ENCODE results near the gene THUMPD3.

The THUMPD3 gene

DNA sequence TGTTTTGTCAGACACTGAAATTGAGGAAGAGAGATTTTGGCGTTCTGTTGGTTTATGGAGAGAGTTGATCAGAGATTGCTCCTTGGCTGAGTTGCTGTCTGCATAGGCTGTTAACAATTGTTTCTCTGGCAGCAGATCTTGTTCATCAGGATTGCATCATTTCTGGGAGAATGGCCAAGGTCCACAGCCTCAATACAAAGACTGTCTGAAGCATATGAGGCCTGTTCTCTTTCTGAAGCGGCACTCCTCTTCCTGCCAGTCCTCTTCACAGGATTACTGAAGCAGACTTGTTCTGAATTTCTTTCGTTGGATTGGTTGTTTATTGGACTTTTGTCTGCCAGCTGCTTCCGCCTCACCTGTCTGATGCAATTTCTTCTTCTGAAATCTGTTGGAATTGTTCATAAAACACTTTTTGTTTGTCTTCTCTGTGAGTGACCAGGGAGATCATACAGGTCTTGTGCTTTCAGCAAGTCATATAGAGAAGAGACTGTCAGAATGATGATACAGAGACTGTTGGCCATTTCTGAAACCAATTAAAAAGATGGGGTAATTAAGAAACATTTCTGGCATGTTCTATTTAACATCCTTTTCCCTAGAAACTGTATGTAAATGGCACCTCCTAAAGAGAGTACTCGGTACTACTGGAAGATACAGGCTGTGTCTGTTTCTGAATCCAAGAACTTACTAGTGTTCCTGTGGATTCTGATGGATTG is 60.0 kb downstream of the THUMPD3 start:
- peak; percentile 69 to 83 for DNase-seq

DNA sequence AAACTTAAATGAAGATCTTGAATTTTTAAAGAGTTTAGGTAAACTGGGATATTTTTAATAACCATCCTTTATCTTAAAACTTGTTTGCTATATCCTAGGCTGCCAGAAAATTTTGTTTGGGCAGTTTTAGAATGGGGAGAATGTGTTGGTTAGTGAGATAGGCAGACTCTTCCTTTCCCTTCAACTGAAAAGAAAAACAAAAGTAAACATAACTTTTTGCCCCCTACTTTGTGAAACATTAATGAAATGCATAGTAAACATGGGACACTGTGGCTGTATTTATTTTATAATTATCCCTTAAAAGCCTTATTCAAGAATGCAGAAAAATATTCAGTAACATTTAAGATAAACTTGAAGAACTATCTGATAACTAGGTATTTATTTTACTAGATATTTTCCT is 65.6 kb downstream of the THUMPD3 start:
- DNase-seq: no peak

DNA sequence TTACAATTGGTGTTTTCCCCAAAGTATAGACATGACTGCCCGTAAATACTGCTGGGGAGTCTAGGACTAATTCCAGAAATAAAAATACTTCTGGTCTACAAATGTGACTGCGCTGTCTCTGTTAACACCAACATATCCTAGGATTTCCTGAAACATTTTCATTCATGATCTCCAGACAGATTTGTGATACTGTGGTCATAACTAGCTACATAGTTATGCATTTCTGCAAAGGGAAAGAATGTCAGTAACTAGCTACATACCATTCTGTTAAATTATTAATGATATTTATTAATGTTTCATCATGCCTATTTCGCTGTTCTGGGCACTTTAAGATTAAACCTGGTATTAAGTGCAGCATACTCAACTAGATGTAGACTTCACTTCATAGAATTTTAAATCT is 67.9 kb downstream of the THUMPD3 start:
- no peak for DNase-seq

DNA sequence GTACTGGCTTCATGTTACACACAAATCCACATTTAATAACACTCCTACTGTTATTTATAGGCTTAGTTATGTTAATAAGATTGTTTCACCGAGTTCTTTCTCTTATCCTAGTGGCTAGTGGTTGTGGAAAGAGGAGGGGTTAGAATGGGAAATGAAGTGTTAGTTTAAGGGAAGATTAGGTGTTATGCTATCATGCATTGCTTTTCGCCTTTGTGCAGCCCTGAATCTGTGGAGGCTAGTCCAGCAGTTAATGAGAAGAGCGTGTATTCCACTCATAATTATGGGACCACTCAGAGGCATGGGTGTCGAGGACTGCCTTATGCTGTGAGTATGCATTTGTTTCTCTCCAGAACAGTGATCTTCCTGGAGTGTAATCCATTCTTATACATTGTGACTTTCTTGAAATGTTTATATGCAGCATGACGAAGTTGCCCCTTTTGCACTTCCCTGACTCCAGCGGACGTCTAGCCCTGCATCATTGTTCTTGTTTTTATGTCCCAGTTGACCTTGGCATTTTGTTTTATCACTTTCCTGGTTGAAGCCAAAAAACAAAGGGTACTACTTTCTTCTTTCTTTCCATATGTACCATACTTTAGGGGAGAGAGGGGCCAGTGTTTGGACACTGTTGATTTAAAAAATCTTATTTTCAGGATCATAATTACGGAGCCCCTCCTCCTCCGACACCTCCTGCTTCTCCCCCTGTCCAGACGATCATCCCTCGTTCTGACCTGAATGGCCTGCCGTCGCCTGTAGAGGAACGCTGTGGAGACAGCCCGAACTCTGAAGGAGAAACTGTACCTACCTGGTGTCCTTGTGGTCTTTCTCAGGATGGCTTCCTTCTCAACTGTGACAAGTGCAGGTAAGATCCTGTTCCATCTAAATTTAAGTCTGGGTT is 71.0 kb downstream of the THUMPD3 start:
- DNase-seq: no peak

DNA sequence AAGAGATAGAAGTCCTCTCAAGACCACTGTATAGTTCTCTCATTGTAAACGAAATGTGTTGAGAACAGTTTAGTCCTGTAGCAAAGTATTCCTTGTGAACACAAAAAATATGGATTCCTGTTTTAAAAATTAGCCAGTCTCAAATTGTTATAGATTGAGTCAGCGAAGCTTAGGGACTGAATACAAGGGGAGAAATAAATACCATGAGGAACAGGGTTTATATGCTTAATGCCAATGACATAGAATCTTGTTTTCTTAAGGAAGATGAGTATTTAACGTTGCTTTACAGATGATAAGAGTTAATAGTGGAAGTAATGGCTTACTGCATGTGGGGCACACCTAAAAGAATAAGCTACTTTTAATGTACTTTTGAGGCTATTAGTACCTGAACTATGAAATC is 72.5 kb downstream of the THUMPD3 start:
- DNase-seq: no peak
